IMR-90 (cell line): Measurements from ENCODE around the gene STARD13. TPM values are rescaled to one million over a fixed set of nuclear protein-coding genes. Genes with fewer than 3 reads are reported as not detected.

ENCODE experiments used
- ATAC-seq: fragments of 200-7000 bp; cut with Tn5 transposase; 2 replicates; pipeline ENCODE4 v1.9.1; 2020; ENCODE audit warnings: low read depth, mild to moderate bottlenecking, moderate library complexity
- BruUV-seq: library from RNA; stranded (reverse); fragments of 400-500 nt; replicated peaks from 2 replicates; lab custom pipeline; 2021; lab: Mats Ljungman, UMichigan
- CTCF ChIA-PET: fragments of 300-600 bp; formaldehyde crosslinking; extraction: SDS; loops from one replicate; lab custom pipeline; 2021; ENCODE audit warnings: antibody characterized with exemption; lab: Yijun Ruan, JAX
- POLR2A ChIA-PET: fragments of 300-600 bp; sonication (Branson Sonifier 250); formaldehyde crosslinking; loops from one replicate; lab custom pipeline; 2022; ENCODE audit warnings: antibody characterized with exemption; ENCODE audit not compliant: unreplicated experiment; lab: Charles Lee
- DNase-seq: peaks from one replicate; pipeline ENCODE4 v3.0.0; 2013
- H2AFZ ChIP-seq: replicated peaks from 2 replicates; pipeline ENCODE3; 2013; ENCODE audit warnings: low read length, mild to moderate bottlenecking; ENCODE audit not compliant: poor library complexity
- H2AK5ac ChIP-seq: 2 replicates; pipeline ENCODE4 v1.6.1; 2013; ENCODE audit warnings: low read depth, low read length, inconsistent platforms
- H2AK9ac ChIP-seq: replicated peaks from 2 replicates; pipeline ENCODE3; 2013; ENCODE audit warnings: mild to moderate bottlenecking, low read depth, low read length, moderate library complexity; ENCODE audit not compliant: poor library complexity
- H2BK120ac ChIP-seq: 2 replicates; pipeline ENCODE4 v1.6.1; 2013; ENCODE audit warnings: low read depth, low read length, inconsistent platforms
- H2BK15ac ChIP-seq: 3 replicates; pipeline ENCODE4 v1.6.1; 2013; ENCODE audit warnings: low read depth, low read length, inconsistent platforms
- H2BK20ac ChIP-seq: 2 replicates; pipeline ENCODE4 v1.6.1; 2013; ENCODE audit warnings: low read depth, mild to moderate bottlenecking, inconsistent platforms, low read length, moderate library complexity
- H2BK5ac ChIP-seq: 2 replicates; pipeline ENCODE4 v1.6.1; 2013; ENCODE audit warnings: mild to moderate bottlenecking, low read depth, low read length, inconsistent platforms; ENCODE audit not compliant: poor library complexity, severe bottlenecking
- H3K14ac ChIP-seq: replicated peaks from 2 replicates; pipeline ENCODE4 v1.6.1; 2013; ENCODE audit warnings: low read depth, low read length, inconsistent platforms
- H3K18ac ChIP-seq: 2 replicates; pipeline ENCODE4 v1.6.1; 2013; ENCODE audit warnings: low read depth, low read length, control low read depth
- H3K23ac ChIP-seq: 2 replicates; pipeline ENCODE4 v1.6.1; 2013; ENCODE audit warnings: low read depth, low read length, inconsistent platforms
- H3K27ac ChIP-seq: 2 replicates; pipeline ENCODE4 v1.5.1; 2013; ENCODE audit warnings: mild to moderate bottlenecking, control low read depth, low read length; ENCODE audit not compliant: insufficient read depth
- H3K27me3 ChIP-seq: 2 replicates; pipeline ENCODE4 v1.6.1; 2013; ENCODE audit warnings: low read length; ENCODE audit not compliant: control insufficient read depth, insufficient read depth
- H3K36me3 ChIP-seq: 2 replicates; pipeline ENCODE4 v1.6.1; 2013; ENCODE audit warnings: low read length, mixed read lengths; ENCODE audit not compliant: control insufficient read depth, insufficient read depth
- H3K4ac ChIP-seq: 2 replicates; pipeline ENCODE4 v1.6.1; 2013; ENCODE audit warnings: low read depth, low read length, inconsistent platforms
- H3K4me1 ChIP-seq: 2 replicates; pipeline ENCODE4 v1.6.1; 2013; ENCODE audit warnings: low read length, mixed read lengths; ENCODE audit not compliant: control insufficient read depth, insufficient read depth
- H3K4me2 ChIP-seq: 2 replicates; pipeline ENCODE4 v1.6.1; 2013; ENCODE audit warnings: low read depth, mild to moderate bottlenecking, control low read depth, low read length, moderate library complexity
- H3K4me3 ChIP-seq: 2 replicates; pipeline ENCODE4 v1.5.1; 2013; ENCODE audit warnings: low read depth, mild to moderate bottlenecking, control low read depth, low read length, moderate library complexity; ENCODE audit not compliant: insufficient read depth
- H3K56ac ChIP-seq: 2 replicates; pipeline ENCODE4 v1.6.1; 2013; ENCODE audit warnings: low read length, inconsistent platforms; ENCODE audit not compliant: insufficient read depth; ENCODE audit errors: extremely low read depth
- H3K79me1 ChIP-seq, 2 experiments: 2 replicates each; pipeline ENCODE4 v1.6.1; 2013; ENCODE audit warnings: low read length in 2 of 2, inconsistent platforms in 1 of 2, low read depth in 1 of 2
- H3K9ac ChIP-seq: 2 replicates; pipeline ENCODE4 v1.6.1; 2013; ENCODE audit warnings: low read depth, low read length, control low read depth
- H3K9me1 ChIP-seq: 2 replicates; pipeline ENCODE4 v1.6.1; 2013; ENCODE audit warnings: low read length, inconsistent platforms; ENCODE audit not compliant: insufficient read depth
- H3K9me3 ChIP-seq: 2 replicates; pipeline ENCODE4 v1.6.1; 2013; ENCODE audit warnings: low read length; ENCODE audit not compliant: control insufficient read depth, insufficient read depth
- H4K20me1 ChIP-seq: 2 replicates; pipeline ENCODE4 v1.6.1; 2013; ENCODE audit warnings: low read length, inconsistent platforms; ENCODE audit not compliant: insufficient read depth
- H4K5ac ChIP-seq: 2 replicates; pipeline ENCODE4 v1.6.1; 2013; ENCODE audit warnings: mild to moderate bottlenecking, low read depth, low read length, control low read depth
- H4K8ac ChIP-seq, 2 experiments: 2 replicates each; pipeline ENCODE4 v1.6.1; 2013; ENCODE audit warnings: low read depth in 2 of 2, low read length in 2 of 2, control low read depth in 1 of 2, inconsistent platforms in 1 of 2
- H4K91ac ChIP-seq: 2 replicates; pipeline ENCODE4 v1.6.1; 2013; ENCODE audit warnings: low read depth, low read length, inconsistent platforms; ENCODE audit not compliant: insufficient read depth
- BHLHE40 ChIP-seq: fragments of 150-350 bp; IDR thresholded peaks from 2 replicates; pipeline ENCODE4 v1.6.1; 2016; ENCODE audit warnings: mild to moderate bottlenecking, low read depth, low read length
- CEBPB ChIP-seq: IDR thresholded peaks from 2 replicates; pipeline ENCODE4 v1.6.1; 2012; ENCODE audit warnings: low read depth, low read length, improper control_type of control experiment
- MXI1 ChIP-seq: IDR thresholded peaks from 2 replicates; pipeline ENCODE4 v1.6.1; 2012; ENCODE audit warnings: low read depth, mild to moderate bottlenecking, low read length, moderate library complexity, borderline replicate concordance
- NFE2L2 ChIP-seq: fragments of 150-350 bp; IDR thresholded peaks from 2 replicates; pipeline ENCODE4 v1.6.1; 2016; ENCODE audit warnings: low read depth, mild to moderate bottlenecking, low read length
- POLR2A ChIP-seq: IDR thresholded peaks from 2 replicates; pipeline ENCODE4 v1.6.1; 2012; ENCODE audit warnings: mild to moderate bottlenecking, low read depth, low read length
- RAD21 ChIP-seq: IDR thresholded peaks from 2 replicates; pipeline ENCODE4 v1.6.1; 2012; ENCODE audit warnings: low read length, improper control_type of control experiment
- RFX5 ChIP-seq: IDR thresholded peaks from 2 replicates; pipeline ENCODE4 v1.8.0; 2012; ENCODE audit warnings: low read depth, mild to moderate bottlenecking, low read length, moderate library complexity
- SMC3 ChIP-seq: fragments of 150-350 bp; IDR thresholded peaks from 2 replicates; pipeline ENCODE4 v1.6.1; 2016; ENCODE audit warnings: low read depth, mild to moderate bottlenecking, antibody characterized with exemption, low read length, moderate library complexity
- WGBS, 2 experiments: methylation state at CpG; one replicate each; pipeline versions ENCODE4 v1.1.5 to v1.1.7; 2013; ENCODE audit warnings: missing lambda C conversion rate in 2 of 2; ENCODE audit not compliant: insufficient read length in 1 of 2; ENCODE audit errors: extremely low coverage in 2 of 2; 5-methylcytosine and 5-hydroxymethylcytosine counted together
- dilution Hi-C: fragments of 300-500 bp; cut with HindIII; formaldehyde crosslinking; loops from one replicate; pipeline ENCODE4 v1.14.3; 2018; ENCODE audit warnings: low sequenced_read_pairs; ENCODE audit not compliant: unreplicated experiment
- in situ Hi-C: fragments of 300-500 bp; cut with MboI; formaldehyde crosslinking; loops from 3 replicates; pipeline ENCODE4 v1.14.3; 2019; ENCODE audit warnings: low sequenced_read_pairs, inconsistent platforms, mixed read lengths
- intact Hi-C: fragments of 100-400 bp; cut with micrococcal nuclease; formaldehyde crosslinking; loops from 2 replicates; pipeline ENCODE4 v1.10.0; 2022
- polyA plus RNA-seq, 3 experiments: library from polyadenylated mRNA; depleted of rRNA; stranded (reverse); fragments of >200 nt; gene quantifications; 2 replicates each; pipeline ENCODE4 v1.2.3, GENCODE V29; 2012; ENCODE audit warnings: low replicate concordance in 1 of 3
- total RNA-seq: library from RNA; depleted of rRNA; stranded (reverse); fragments of >200 nt; gene quantifications from 2 replicates; pipeline ENCODE4 v1.2.3, GENCODE V29; 2012

Gene STARD13
- total and polyA plus RNA-seq, 2 of the 4 experiments (the other 2 are of a cell fraction): 23.6 to 46.6 TPM

DNA sequence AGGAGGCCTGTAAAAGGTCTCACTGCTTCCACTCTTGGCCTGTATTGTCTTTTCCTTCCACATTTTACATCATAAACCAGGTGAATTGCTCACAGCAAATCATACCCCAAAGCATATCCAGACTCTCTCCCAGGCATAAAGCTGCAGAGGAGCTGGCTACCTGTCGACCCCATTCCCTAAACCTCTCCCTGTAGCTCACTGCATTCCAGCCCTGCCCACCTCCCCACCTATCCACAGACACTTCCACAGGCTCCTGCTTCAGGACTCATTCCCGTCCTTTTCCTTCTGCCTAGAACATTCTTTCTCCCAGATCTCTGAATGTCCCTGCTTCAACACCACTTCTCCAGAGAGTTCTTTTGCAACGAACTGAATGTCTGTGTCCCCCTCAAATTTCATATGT is 46.4 kb upstream of the STARD13 start:
- in situ Hi-C loops: no loop called here
- 40% methylated on average over 1 of the region's 3 CpGs; no CpG with 5 or more reads in 1 of the 2 experiments for WGBS, 2 experiments

More for the DNA sequence above, 46.4 kb upstream of the STARD13 start:
- H2BK15ac ChIP-seq: no peak overlapping the region
- no peak overlapping the region for H3K4me2 ChIP-seq
- H3K9ac ChIP-seq: no peak overlapping the region
- H4K5ac ChIP-seq: no peak overlapping the region
- no peak overlapping the region for H2AK5ac ChIP-seq
- no peak overlapping the region for H3K56ac ChIP-seq
- DNase-seq (no peak), ATAC-seq (no peak)
- intact Hi-C loops (no loop called here), dilution Hi-C loops (no loop called here)
- peak overlapping the region; percentile 23 for H2BK5ac ChIP-seq
- H3K36me3 ChIP-seq: peaks cover 12% of the 10 kb centered on the region
- H3K79me1 ChIP-seq: peaks cover 29 to 58% of the 10 kb centered on the region in 2 experiments
- no peak overlapping the region for H3K4me3 ChIP-seq
- no peak overlapping the region for H2BK120ac ChIP-seq
- CTCF ChIA-PET: no interaction called here
- H3K9me3 ChIP-seq: no peaks in the 10 kb centered on the region
- no peak overlapping the region for H3K14ac ChIP-seq
- no TSS peak for BruUV-seq
- H3K27me3 ChIP-seq: no peaks in the 10 kb centered on the region
- no peak overlapping the region for H2AK9ac ChIP-seq
- no peak overlapping the region for H2AFZ ChIP-seq
- no peak overlapping the region for H3K27ac ChIP-seq
- no peak overlapping the region for H3K4ac ChIP-seq
- TF ChIP-seq BHLHE40: no peak
- TF ChIP-seq RFX5: no peak
- TF ChIP-seq NFE2L2: no peak
- TF ChIP-seq CEBPB: no peak
- TF ChIP-seq POLR2A: no peak
- TF ChIP-seq MXI1: no peak
- no peak for TF ChIP-seq SMC3
- no peak for TF ChIP-seq RAD21
- H3K18ac ChIP-seq: no peak overlapping the region
- H4K8ac ChIP-seq: no peak overlapping the region
- H3K23ac ChIP-seq: no peak overlapping the region
- no peak overlapping the region for H2BK20ac ChIP-seq
- H3K9me1 ChIP-seq: peaks cover 19% of the 10 kb centered on the region
- H3K4me1 ChIP-seq: peaks cover 7% of the 10 kb centered on the region; the same call in 1 of the 2 replicates
- POLR2A ChIA-PET: no interaction called here
- H4K91ac ChIP-seq: no peak overlapping the region
- peaks cover 10% of the 10 kb centered on the region; the same call in 1 of the 2 replicates for H4K20me1 ChIP-seq
